Thyroid gland (tissue), 4 donors: Measurements from ENCODE around the gene SDR42E1.

Source experiments
- POLR2A ChIP-seq, 2 donors: fragments of 450-650 bp; IDR thresholded peaks; one replicate each; pipeline ENCODE4 v1.6.1; 2017; ENCODE audit warnings: antibody characterized with exemption in 2 of 2, mild to moderate bottlenecking in 2 of 2, moderate library complexity in 1 of 2
- TF ChIP-seq, protein P1 (sequence below), 6 experiments: fragments of 200-600 bp in 3 of 6; fragments of 450-650 bp in 3 of 6; sonication (generic) in 3 of 6; IDR thresholded peaks; one replicate each; pipeline ENCODE4 v1.5.1; 2016 to 2019; ENCODE audit warnings: antibody characterized with exemption in 6 of 6, mild to moderate bottlenecking in 2 of 6, inconsistent platforms in 1 of 6, moderate library complexity in 1 of 6

DNA sequence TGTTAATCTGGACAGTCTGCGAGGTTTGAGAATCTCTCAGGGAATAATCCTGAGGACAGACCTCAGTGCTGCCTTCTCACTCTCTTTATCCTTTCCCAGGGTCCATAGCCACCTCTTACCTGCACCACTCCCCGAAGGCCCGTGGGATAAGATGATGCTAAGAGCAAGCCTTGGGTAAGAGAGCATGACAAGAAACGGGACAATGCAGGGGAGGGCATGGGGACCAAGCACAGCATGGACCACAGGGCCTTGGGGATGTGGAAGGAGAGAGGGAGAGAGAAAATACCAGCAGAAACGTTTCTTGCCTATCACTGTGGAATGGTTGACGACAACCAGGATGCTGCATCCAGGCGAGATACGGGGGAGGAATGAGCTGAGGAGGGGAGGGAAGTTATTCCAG, 8.3 kb upstream of the SDR42E1 start:
- TF ChIP-seq, protein P1, sequence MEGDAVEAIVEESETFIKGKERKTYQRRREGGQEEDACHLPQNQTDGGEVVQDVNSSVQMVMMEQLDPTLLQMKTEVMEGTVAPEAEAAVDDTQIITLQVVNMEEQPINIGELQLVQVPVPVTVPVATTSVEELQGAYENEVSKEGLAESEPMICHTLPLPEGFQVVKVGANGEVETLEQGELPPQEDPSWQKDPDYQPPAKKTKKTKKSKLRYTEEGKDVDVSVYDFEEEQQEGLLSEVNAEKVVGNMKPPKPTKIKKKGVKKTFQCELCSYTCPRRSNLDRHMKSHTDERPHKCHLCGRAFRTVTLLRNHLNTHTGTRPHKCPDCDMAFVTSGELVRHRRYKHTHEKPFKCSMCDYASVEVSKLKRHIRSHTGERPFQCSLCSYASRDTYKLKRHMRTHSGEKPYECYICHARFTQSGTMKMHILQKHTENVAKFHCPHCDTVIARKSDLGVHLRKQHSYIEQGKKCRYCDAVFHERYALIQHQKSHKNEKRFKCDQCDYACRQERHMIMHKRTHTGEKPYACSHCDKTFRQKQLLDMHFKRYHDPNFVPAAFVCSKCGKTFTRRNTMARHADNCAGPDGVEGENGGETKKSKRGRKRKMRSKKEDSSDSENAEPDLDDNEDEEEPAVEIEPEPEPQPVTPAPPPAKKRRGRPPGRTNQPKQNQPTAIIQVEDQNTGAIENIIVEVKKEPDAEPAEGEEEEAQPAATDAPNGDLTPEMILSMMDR (IDR thresholded peaks at IDR 0.05) = no peak
- no peak for TF ChIP-seq POLR2A (IDR thresholded peaks at IDR 0.05)
